PC-3 (cell line): ENCODE data around the gene ZNF99. TPM values are rescaled to one million over a fixed set of nuclear protein-coding genes. Genes with fewer than 3 reads are reported as not detected.

ENCODE experiments used
- ATAC-seq: fragments of 200-7000 bp; cut with Tn5 transposase; 2 replicates; pipeline ENCODE4 v1.9.1; 2020; ENCODE audit warnings: mild to moderate bottlenecking, moderate library complexity
- Bru-seq: library from RNA; stranded (reverse); fragments of 400-500 nt; gene quantifications from one replicate; lab custom pipeline; 2021; lab: Mats Ljungman, UMichigan
- BruChase-seq, 2 experiments: library from RNA; stranded (reverse); fragments of 400-500 nt; gene quantifications; one replicate each; lab custom pipeline; 2021; lab: Mats Ljungman, UMichigan
- BruUV-seq: library from RNA; stranded (reverse); fragments of 400-500 nt; replicated peaks from 2 replicates; lab custom pipeline; 2021; lab: Mats Ljungman, UMichigan
- CTCF ChIA-PET: fragments of 300-600 bp; sonication (Branson Sonifier 250); formaldehyde crosslinking; loops from one replicate; lab custom pipeline; 2022; ENCODE audit warnings: antibody characterized with exemption; lab: Charles Lee
- POLR2A ChIA-PET: fragments of 300-600 bp; sonication (Branson Sonifier 250); formaldehyde crosslinking; loops from one replicate; lab custom pipeline; 2022; ENCODE audit warnings: antibody characterized with exemption; ENCODE audit not compliant: unreplicated experiment; lab: Charles Lee
- DNase-seq: peaks from one replicate; pipeline ENCODE4 v3.0.0-alpha.2; 2015
- H2AFZ ChIP-seq: fragments of 300-600 bp; sonication (generic); 2 replicates; pipeline ENCODE4 v1.6.0; 2016; ENCODE audit warnings: antibody characterized with exemption, low read length
- H3F3A ChIP-seq: fragments of 300-600 bp; sonication (generic); one replicate; pipeline ENCODE4 v1.6.0; 2017; ENCODE audit warnings: antibody characterized with exemption, low read length, control low read depth, mild to moderate bottlenecking; ENCODE audit not compliant: unreplicated experiment
- H3K27ac ChIP-seq: fragments of 300-600 bp; sonication (generic); 2 replicates; pipeline ENCODE4 v1.5.1; 2016; ENCODE audit warnings: mild to moderate bottlenecking, low read length
- H3K27me3 ChIP-seq: fragments of 300-600 bp; sonication (generic); 2 replicates; pipeline ENCODE4 v1.6.1; 2016; ENCODE audit warnings: low read length, mixed read lengths
- H3K36me3 ChIP-seq: fragments of 300-600 bp; sonication (generic); 2 replicates; pipeline ENCODE4 v1.6.1; 2016; ENCODE audit warnings: low read depth, mixed run types, low read length, mixed read lengths
- H3K4me1 ChIP-seq: fragments of 300-600 bp; sonication (generic); 2 replicates; pipeline ENCODE4 v1.5.1; 2016; ENCODE audit warnings: low read length; ENCODE audit not compliant: insufficient read depth
- H3K4me2 ChIP-seq: fragments of 300-600 bp; sonication (generic); 2 replicates; pipeline ENCODE4 v1.6.0; 2016; ENCODE audit warnings: low read length
- H3K4me3 ChIP-seq: fragments of 300-600 bp; sonication (generic); 2 replicates; pipeline ENCODE4 v1.5.1; 2016; ENCODE audit warnings: mild to moderate bottlenecking, low read length, mixed read lengths
- H3K79me2 ChIP-seq: fragments of 300-600 bp; sonication (generic); 2 replicates; pipeline ENCODE4 v1.6.1; 2017; ENCODE audit warnings: low read length, mixed read lengths
- H3K9ac ChIP-seq: fragments of 300-600 bp; sonication (generic); 2 replicates; pipeline ENCODE4 v1.6.0; 2016; ENCODE audit warnings: mild to moderate bottlenecking, low read length
- H3K9me2 ChIP-seq: fragments of 300-600 bp; sonication (generic); replicated peaks from 2 replicates; pipeline ENCODE4 v1.6.1; 2016; ENCODE audit warnings: mixed run types, low read length, mixed read lengths
- H3K9me3 ChIP-seq: fragments of 300-600 bp; sonication (generic); 2 replicates; pipeline ENCODE4 v1.6.1; 2016; ENCODE audit warnings: low read length, mixed read lengths
- H4K20me1 ChIP-seq: fragments of 300-600 bp; sonication (generic); 2 replicates; pipeline ENCODE4 v1.6.1; 2016; ENCODE audit warnings: low read length, mixed read lengths
- CTCF ChIP-seq: fragments of 300-600 bp; sonication (generic); conservative IDR thresholded peaks from 2 replicates; pipeline ENCODE4 v1.5.1; 2017; ENCODE audit warnings: antibody characterized with exemption, low read depth, mild to moderate bottlenecking, low read length
- EZH2 ChIP-seq: fragments of 300-600 bp; sonication (generic); IDR thresholded peaks from one replicate; pipeline ENCODE4 v1.6.1; 2017; ENCODE audit warnings: antibody characterized with exemption, mild to moderate bottlenecking, low read length; ENCODE audit not compliant: unreplicated experiment
- EZH2phosphoT487 ChIP-seq: fragments of 300-600 bp; sonication (generic); IDR thresholded peaks from 2 replicates; pipeline ENCODE4 v1.6.1; 2018; ENCODE audit warnings: mild to moderate bottlenecking, antibody characterized with exemption, low read length, borderline replicate concordance
- intact Hi-C: fragments of 100-400 bp; cut with micrococcal nuclease; formaldehyde crosslinking; loops from 2 replicates; pipeline ENCODE4 v1.9.0; 2023
- long read RNA-seq: library from polyadenylated mRNA; unstranded; transcript quantifications from one replicate; pipeline ENCODE4 v2.0.0, GENCODE V29; 2021; ENCODE audit not compliant: unreplicated experiment
- total RNA-seq: library from RNA; depleted of rRNA; stranded (reverse); fragments of >200 nt; gene quantifications from 2 replicates; pipeline ENCODE4 v1.2.3, GENCODE V29; 2014; rRNA removed

ZNF99 gene
- total RNA-seq (not detected in 2 replicates), Bru-seq, nascent RNA (percentile 7 among the genes with signal in this experiment), BruChase-seq, experiment 1, labeled RNA remaining after a 6-hour chase (percentile 1 among the genes with signal in this experiment), BruChase-seq, experiment 2, labeled RNA remaining after a 2-hour chase (percentile 6 among the genes with signal in this experiment)
- long read RNA-seq, result 0 reads

GRCh38 chr19:22783651-22784410 is at the start of gene ZNF99:
TSS of gene ZNF99 (minus strand) at chr19:22784151. CDS start at chr19:22784016, 135 bp downstream.
- ATAC-seq, result no peak
- no peaks in the 10 kb centered on the region for H4K20me1 ChIP-seq
- H3F3A ChIP-seq, result no peaks in the 10 kb centered on the region
- no peaks in the 10 kb centered on the region for H3K27me3 ChIP-seq
- H3K36me3 ChIP-seq, result no peaks in the 10 kb centered on the region
- H3K9me2 ChIP-seq, result no peaks in the 10 kb centered on the region
- intact Hi-C loops, result no loop called here
- peaks cover 20% of the 10 kb centered on the region; the same call in 1 of the 2 replicates for H3K9me3 ChIP-seq
- H2AFZ ChIP-seq, result no peak within 1 kb of the TSS
- POLR2A ChIA-PET, result no interaction called here
- H3K4me2 ChIP-seq, result no peak within 1 kb of the TSS
- no peaks in the 10 kb centered on the region for H3K79me2 ChIP-seq
- no peak within 1 kb of the TSS for H3K27ac ChIP-seq
- no peaks in the 10 kb centered on the region for H3K4me1 ChIP-seq
- BruUV-seq, result no TSS peak
- TF ChIP-seq EZH2, result no peak
- TF ChIP-seq EZH2phosphoT487, result no peak
- TF ChIP-seq CTCF, result no peak
- CTCF ChIA-PET, result no interaction called here
- DNase-seq, result no peak
- no peak within 1 kb of the TSS for H3K9ac ChIP-seq
- H3K4me3 ChIP-seq, result no peak within 1 kb of the TSS

- ATAC-seq (no peak), DNase-seq (no peak)
- no peaks in the 10 kb centered on the region for H3K4me1 ChIP-seq
- H4K20me1 ChIP-seq, result no peaks in the 10 kb centered on the region
- 0 out of 2 replicates have a peak, but pooled peaks cover 20% of the 10 kb centered on the region for H3K9me3 ChIP-seq
- H3K27me3 ChIP-seq, result no peaks in the 10 kb centered on the region
- intact Hi-C loops, result no loop called here
- H3K79me2 ChIP-seq, result no peaks in the 10 kb centered on the region
- no peak within 1 kb of the TSS for H3K9ac ChIP-seq
- H3K9me2 ChIP-seq, result no peaks in the 10 kb centered on the region
- H3K36me3 ChIP-seq, result no peaks in the 10 kb centered on the region; the same call in 1 of the 2 replicates
- H2AFZ ChIP-seq, result no peak within 1 kb of the TSS
- no peaks in the 10 kb centered on the region for H3F3A ChIP-seq
- TF ChIP-seq EZH2phosphoT487 (no peak), CTCF (no peak), EZH2 (no peak)
- BruUV-seq, result no TSS peak
- CTCF ChIA-PET, result no interaction called here
- H3K4me2 ChIP-seq, result no peak within 1 kb of the TSS
- no peak within 1 kb of the TSS for H3K27ac ChIP-seq
- no peak within 1 kb of the TSS for H3K4me3 ChIP-seq
- POLR2A ChIA-PET, result no interaction called here
Measured at GRCh38 chr19:22832031-22832762, 48.2 kb upstream of the ZNF99 start, which contains the start of gene ZNF723. TSS of gene ZNF723 (plus strand) at chr19:22832291. CDS start at chr19:22832380, 89 bp downstream.
